Fibroblast of lung (primary cell): Measurements from ENCODE around the gene CDH4.

ENCODE experiments used
- EZH2 ChIP-seq: IDR thresholded peaks from 2 replicates; pipeline ENCODE4 v1.5.1; 2012; ENCODE audit warnings: low read length, control low read depth, mild to moderate bottlenecking; ENCODE audit errors: missing control alignments
- TF ChIP-seq, protein P1 (sequence below), 2 donors: IDR thresholded peaks in 1 of 2; conservative IDR thresholded peaks in 1 of 2; 1 replicate in 1 of 2; 2 replicates in 1 of 2; pipeline ENCODE4 v1.5.1; 2011 to 2012; ENCODE audit warnings: low read length in 2 of 2, control low read depth in 1 of 2, inconsistent platforms in 1 of 2, low read depth in 1 of 2, mild to moderate bottlenecking in 1 of 2

- TF ChIP-seq, protein P1, sequence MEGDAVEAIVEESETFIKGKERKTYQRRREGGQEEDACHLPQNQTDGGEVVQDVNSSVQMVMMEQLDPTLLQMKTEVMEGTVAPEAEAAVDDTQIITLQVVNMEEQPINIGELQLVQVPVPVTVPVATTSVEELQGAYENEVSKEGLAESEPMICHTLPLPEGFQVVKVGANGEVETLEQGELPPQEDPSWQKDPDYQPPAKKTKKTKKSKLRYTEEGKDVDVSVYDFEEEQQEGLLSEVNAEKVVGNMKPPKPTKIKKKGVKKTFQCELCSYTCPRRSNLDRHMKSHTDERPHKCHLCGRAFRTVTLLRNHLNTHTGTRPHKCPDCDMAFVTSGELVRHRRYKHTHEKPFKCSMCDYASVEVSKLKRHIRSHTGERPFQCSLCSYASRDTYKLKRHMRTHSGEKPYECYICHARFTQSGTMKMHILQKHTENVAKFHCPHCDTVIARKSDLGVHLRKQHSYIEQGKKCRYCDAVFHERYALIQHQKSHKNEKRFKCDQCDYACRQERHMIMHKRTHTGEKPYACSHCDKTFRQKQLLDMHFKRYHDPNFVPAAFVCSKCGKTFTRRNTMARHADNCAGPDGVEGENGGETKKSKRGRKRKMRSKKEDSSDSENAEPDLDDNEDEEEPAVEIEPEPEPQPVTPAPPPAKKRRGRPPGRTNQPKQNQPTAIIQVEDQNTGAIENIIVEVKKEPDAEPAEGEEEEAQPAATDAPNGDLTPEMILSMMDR (conservative IDR thresholded peaks at IDR 0.05 in 1 of 2, IDR thresholded peaks at IDR 0.05 in 1 of 2; ENCODE audit: low read depth in 1 of 2, low read length in 2 of 2): no peak
- TF ChIP-seq EZH2: no peak
Observed at GRCh38 chr20:61280217-61280980, 28.3 kb downstream of the CDH4 start.
